HepG2 (cell line): ENCODE measurements around the gene NPEPL1. TPM values are rescaled to one million over a fixed set of nuclear protein-coding genes. Genes with fewer than 3 reads are reported as not detected.

ENCODE experiments used
- AGO2 ChIP-seq: fragments of 200-400 bp; formaldehyde crosslinking; optimal IDR thresholded peaks from 2 replicates; pipeline ENCODE3; 2017; ENCODE audit warnings: mild to moderate bottlenecking, low read depth, low read length, moderate library complexity
- CREB3 ChIP-seq: sonication (generic); formaldehyde crosslinking; IDR thresholded peaks from 2 replicates; pipeline ENCODE4 v1.5.0; 2020; ENCODE audit warnings: missing genetic modification reagents
- FOXA1 ChIP-seq, 2 experiments: fragments of 450-650 bp in 1 of 2; sonication (generic) in 1 of 2; formaldehyde crosslinking in 1 of 2; IDR thresholded peaks; 2 replicates each; pipeline versions ENCODE4 v1.4.0 to v1.6.1; 2016 to 2020; ENCODE audit warnings: missing genetic modification reagents in 1 of 2
- FOXA3 ChIP-seq: IDR thresholded peaks from 2 replicates; pipeline ENCODE4 v1.6.1; 2016; ENCODE audit warnings: missing genetic modification reagents, missing compliant biosample characterization
- HES4 ChIP-seq: sonication (generic); formaldehyde crosslinking; IDR thresholded peaks from 2 replicates; pipeline ENCODE4 v1.9.0; 2021; ENCODE audit warnings: mild to moderate bottlenecking, missing genetic modification reagents, borderline replicate concordance
- MYC ChIP-seq: sonication (generic); formaldehyde crosslinking; IDR thresholded peaks from 2 replicates; pipeline ENCODE4 v1.9.0; 2021; ENCODE audit warnings: missing genetic modification reagents, borderline replicate concordance
- NR0B2 ChIP-seq: sonication (generic); formaldehyde crosslinking; IDR thresholded peaks from 2 replicates; pipeline ENCODE4 v1.4.0; 2020; ENCODE audit warnings: mild to moderate bottlenecking, missing genetic modification reagents
- NR2C2 ChIP-seq: sonication (generic); formaldehyde crosslinking; IDR thresholded peaks from 2 replicates; pipeline ENCODE4 v1.4.0; 2020; ENCODE audit warnings: missing genetic modification reagents, mild to moderate bottlenecking, moderate library complexity, borderline replicate concordance
- PAXIP1 ChIP-seq: sonication (generic); formaldehyde crosslinking; conservative IDR thresholded peaks from 2 replicates; pipeline ENCODE4 v1.4.0; 2020; ENCODE audit warnings: mild to moderate bottlenecking, missing genetic modification reagents, moderate library complexity
- RBM39 ChIP-seq: fragments of 200-400 bp; formaldehyde crosslinking; IDR thresholded peaks from one replicate; pipeline ENCODE4 v1.6.1; 2018; ENCODE audit warnings: antibody characterized with exemption, mild to moderate bottlenecking, low read depth, low read length; ENCODE audit not compliant: poor library complexity, severe bottlenecking
- ZFP36 ChIP-seq: fragments of 150-350 bp; IDR thresholded peaks from 2 replicates; pipeline ENCODE4 v1.6.1; 2018; ENCODE audit warnings: borderline replicate concordance, low read length, low read depth; ENCODE audit not compliant: partially characterized antibody
- ZFY ChIP-seq: sonication (generic); formaldehyde crosslinking; IDR thresholded peaks from 2 replicates; pipeline ENCODE4 v1.4.0; 2020; ENCODE audit warnings: missing genetic modification reagents
- ZNF331 ChIP-seq: sonication (generic); formaldehyde crosslinking; IDR thresholded peaks from 2 replicates; pipeline ENCODE4 v1.4.0; 2020; ENCODE audit warnings: missing genetic modification reagents
- ZNF33B ChIP-seq: sonication (generic); formaldehyde crosslinking; IDR thresholded peaks from 2 replicates; pipeline ENCODE4 v1.5.1; 2020; ENCODE audit warnings: mild to moderate bottlenecking, missing genetic modification reagents
- ZNF558 ChIP-seq: sonication (generic); formaldehyde crosslinking; IDR thresholded peaks from 2 replicates; pipeline ENCODE4 v1.9.0; 2022; ENCODE audit warnings: mild to moderate bottlenecking, missing genetic modification reagents, borderline replicate concordance
- ZNF589 ChIP-seq: sonication (generic); formaldehyde crosslinking; conservative IDR thresholded peaks from 2 replicates; pipeline ENCODE4 v1.8.0; 2022; ENCODE audit warnings: mild to moderate bottlenecking, moderate library complexity, missing genetic modification reagents
- ZNF83 ChIP-seq: sonication (generic); formaldehyde crosslinking; IDR thresholded peaks from 2 replicates; pipeline ENCODE4 v1.4.0; 2020; ENCODE audit warnings: missing genetic modification reagents, mild to moderate bottlenecking, borderline replicate concordance
- ZNF839 ChIP-seq: sonication (generic); formaldehyde crosslinking; IDR thresholded peaks from 2 replicates; pipeline ENCODE4 v1.4.0; 2020; ENCODE audit warnings: missing genetic modification reagents, mild to moderate bottlenecking, borderline replicate concordance
- polyA plus RNA-seq, 8 experiments: library from polyadenylated mRNA; depleted of rRNA in 3 of 8; stranded (reverse) in 7 of 8; unstranded in 1 of 8; fragments of >200 nt; fragmentation: Illumina TruSeq in 4 of 8; extraction: Trizol in 4 of 8; gene quantifications; 2 replicates each; pipeline versions ENCODE4 v1.2.1 to v1.2.3, GENCODE V29; 2011 to 2016; ENCODE audit warnings: low read depth in 4 of 8, missing spikeins in 1 of 8, mixed read lengths in 1 of 8; ENCODE audit not compliant: insufficient read depth in 1 of 8
- total RNA-seq, 5 experiments: library from RNA; depleted of rRNA; stranded (reverse); fragments of >200 nt; fragmentation: Illumina TruSeq; extraction: Trizol; gene quantifications; 2 replicates each; pipeline ENCODE4 v1.2.3, GENCODE V29; 2016; ENCODE audit warnings: low read depth in 1 of 5
- TF ChIP-seq, protein P1 (sequence below): sonication (generic); IDR thresholded peaks from 2 replicates; pipeline ENCODE4 v1.6.1; 2016; ENCODE audit warnings: low read depth, borderline replicate concordance
- TF ChIP-seq, protein P2 (sequence below): sonication (generic); formaldehyde crosslinking; IDR thresholded peaks from 2 replicates; pipeline ENCODE4 v1.8.1; 2023; ENCODE audit warnings: missing genetic modification reagents, inconsistent platforms, borderline replicate concordance

The NPEPL1 gene
- total and polyA plus RNA-seq, 2 of the 13 experiments (the other 11 are each of a cell fraction or from before 2014, with no cell fraction given): 4.1 to 7.5 TPM

- TF ChIP-seq NR0B2 (CRISPR knock-in tag) (no peak), FOXA1 (IDR thresholded peaks at IDR 0.05) (no peak), FOXA1 (CRISPR knock-in tag; IDR thresholded peaks at IDR 0.05) (peak; percentile 83), HES4 (CRISPR knock-in tag) (peak; percentile 67; the same call in 1 of the 2 replicates), ZNF331 (CRISPR knock-in tag) (peak; percentile 12; the same call in 1 of the 2 replicates), NR2C2 (CRISPR knock-in tag) (0 out of 2 replicates have a peak, but pooled peaks have one; percentile 17), ZNF589 (CRISPR knock-in tag) (peak; percentile 34; the same call in 1 of the 2 replicates), MYC (CRISPR knock-in tag) (0 out of 2 replicates have a peak, but pooled peaks have one; percentile 15), CREB3 (CRISPR knock-in tag) (no peak), ZNF83 (0 out of 2 replicates have a peak, but pooled peaks have one; percentile 39), ZNF839 (CRISPR knock-in tag) (0 out of 2 replicates have a peak, but pooled peaks have one; percentile 55), ZNF33B (CRISPR knock-in tag) (no peak), FOXA3 (CRISPR knock-in tag) (peak; percentile 45; the same call in 1 of the 2 replicates), RBM39 (peak; percentile 41), PAXIP1 (CRISPR knock-in tag) (peak; percentile 23; the same call in 1 of the 2 replicates), ZFY (peak; percentile 37; the same call in 1 of the 2 replicates), ZNF558 (CRISPR knock-in tag) (0 out of 2 replicates have a peak, but pooled peaks have one; percentile 28), ZFP36 (no peak), AGO2 (peak; percentile 92)
- TF ChIP-seq, protein P1, sequence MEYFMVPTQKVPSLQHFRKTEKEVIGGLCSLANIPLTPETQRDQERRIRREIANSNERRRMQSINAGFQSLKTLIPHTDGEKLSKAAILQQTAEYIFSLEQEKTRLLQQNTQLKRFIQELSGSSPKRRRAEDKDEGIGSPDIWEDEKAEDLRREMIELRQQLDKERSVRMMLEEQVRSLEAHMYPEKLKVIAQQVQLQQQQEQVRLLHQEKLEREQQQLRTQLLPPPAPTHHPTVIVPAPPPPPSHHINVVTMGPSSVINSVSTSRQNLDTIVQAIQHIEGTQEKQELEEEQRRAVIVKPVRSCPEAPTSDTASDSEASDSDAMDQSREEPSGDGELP: peak; percentile 61; the same call in 1 of the 2 replicates
- TF ChIP-seq, protein P2, sequence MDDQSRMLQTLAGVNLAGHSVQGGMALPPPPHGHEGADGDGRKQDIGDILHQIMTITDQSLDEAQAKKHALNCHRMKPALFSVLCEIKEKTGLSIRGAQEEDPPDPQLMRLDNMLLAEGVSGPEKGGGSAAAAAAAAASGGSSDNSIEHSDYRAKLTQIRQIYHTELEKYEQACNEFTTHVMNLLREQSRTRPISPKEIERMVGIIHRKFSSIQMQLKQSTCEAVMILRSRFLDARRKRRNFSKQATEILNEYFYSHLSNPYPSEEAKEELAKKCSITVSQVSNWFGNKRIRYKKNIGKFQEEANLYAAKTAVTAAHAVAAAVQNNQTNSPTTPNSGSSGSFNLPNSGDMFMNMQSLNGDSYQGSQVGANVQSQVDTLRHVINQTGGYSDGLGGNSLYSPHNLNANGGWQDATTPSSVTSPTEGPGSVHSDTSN (CRISPR knock-in tag): no peak
Observed at GRCh38 chr20:58716476-58717277, 24.1 kb downstream of the NPEPL1 start (continued).
